Measurements from ENCODE around the gene FBLL1.
"Not testable (repeated sequence)": the region's sequence is repeated elsewhere in the genome, so short reads cannot be mapped to it uniquely, and the experiment has no call there.

DNA sequence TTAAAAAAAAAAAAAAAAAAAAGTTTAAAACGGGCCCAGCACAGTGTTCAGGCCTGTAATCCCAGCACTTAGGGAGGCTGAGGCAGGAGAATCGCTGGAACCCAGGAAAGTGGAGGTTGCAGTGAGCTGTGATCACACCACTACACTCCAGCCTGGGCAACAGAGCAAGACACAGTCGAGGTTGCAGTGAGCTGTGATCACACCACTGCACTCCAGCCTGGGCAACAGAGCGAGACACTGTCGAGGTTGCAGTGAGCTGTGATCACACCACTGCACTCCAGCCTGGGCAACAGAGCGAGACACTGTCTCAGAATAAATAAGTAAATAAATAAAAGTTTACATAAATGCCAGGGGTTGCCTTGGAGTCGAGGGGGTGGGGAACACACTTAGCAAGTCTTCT, 5.2 kb downstream of the FBLL1 start:
- not testable (repeated sequence) for TF ChIP-seq POLR2A (IDR thresholded peaks at IDR 0.05)
- TF ChIP-seq, protein P1, sequence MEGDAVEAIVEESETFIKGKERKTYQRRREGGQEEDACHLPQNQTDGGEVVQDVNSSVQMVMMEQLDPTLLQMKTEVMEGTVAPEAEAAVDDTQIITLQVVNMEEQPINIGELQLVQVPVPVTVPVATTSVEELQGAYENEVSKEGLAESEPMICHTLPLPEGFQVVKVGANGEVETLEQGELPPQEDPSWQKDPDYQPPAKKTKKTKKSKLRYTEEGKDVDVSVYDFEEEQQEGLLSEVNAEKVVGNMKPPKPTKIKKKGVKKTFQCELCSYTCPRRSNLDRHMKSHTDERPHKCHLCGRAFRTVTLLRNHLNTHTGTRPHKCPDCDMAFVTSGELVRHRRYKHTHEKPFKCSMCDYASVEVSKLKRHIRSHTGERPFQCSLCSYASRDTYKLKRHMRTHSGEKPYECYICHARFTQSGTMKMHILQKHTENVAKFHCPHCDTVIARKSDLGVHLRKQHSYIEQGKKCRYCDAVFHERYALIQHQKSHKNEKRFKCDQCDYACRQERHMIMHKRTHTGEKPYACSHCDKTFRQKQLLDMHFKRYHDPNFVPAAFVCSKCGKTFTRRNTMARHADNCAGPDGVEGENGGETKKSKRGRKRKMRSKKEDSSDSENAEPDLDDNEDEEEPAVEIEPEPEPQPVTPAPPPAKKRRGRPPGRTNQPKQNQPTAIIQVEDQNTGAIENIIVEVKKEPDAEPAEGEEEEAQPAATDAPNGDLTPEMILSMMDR (IDR thresholded peaks at IDR 0.05), result not testable (repeated sequence)

All from upper lobe of left lung (tissue), 4 donors.